WTC11 (cell line): ENCODE data around the gene RHOBTB3. TPM values are rescaled to one million over a fixed set of nuclear protein-coding genes. Genes with fewer than 3 reads are reported as not detected.

Experiments used
- ATAC-seq: fragments of 200-7000 bp; cut with Tn5 transposase; 2 replicates; pipeline ENCODE4 v1.10.0; 2021; ENCODE audit warnings: mild to moderate bottlenecking, moderate library complexity
- CTCF ChIA-PET: fragments of 300-600 bp; sonication (Branson Sonifier 250); formaldehyde crosslinking; loops from one replicate; lab custom pipeline; 2021; ENCODE audit warnings: antibody characterized with exemption; lab: Charles Lee
- POLR2A ChIA-PET: fragments of 350-600 bp; sonication (Branson Sonifier 250); formaldehyde crosslinking; loops from one replicate; lab custom pipeline; 2021; ENCODE audit warnings: antibody characterized with exemption; lab: Charles Lee
- DNase-seq: peaks from one replicate; pipeline ENCODE4 v3.0.0; 2021; ENCODE audit warnings: low spot score
- H3K27ac Mint-ChIP-seq: 2 replicates; pipeline ENCODE4 v1.8.0; 2021; ENCODE audit warnings: mixed read lengths
- H3K27me3 Mint-ChIP-seq: 2 replicates; pipeline ENCODE4 v1.8.0; 2021; ENCODE audit warnings: low read depth, mild to moderate bottlenecking, moderate library complexity, mixed read lengths
- H3K36me3 Mint-ChIP-seq: 2 replicates; pipeline ENCODE4 v1.8.0; 2021; ENCODE audit warnings: mixed read lengths
- H3K4me1 Mint-ChIP-seq: 2 replicates; pipeline ENCODE4 v1.8.0; 2022; ENCODE audit warnings: mixed read lengths
- H3K4me3 Mint-ChIP-seq: 2 replicates; pipeline ENCODE4 v1.8.0; 2021; ENCODE audit warnings: mild to moderate bottlenecking, moderate library complexity, mixed read lengths
- H3K9me3 Mint-ChIP-seq: 2 replicates; pipeline ENCODE4 v1.8.0; 2021; ENCODE audit warnings: mixed read lengths
- ELF4 ChIP-seq: sonication (generic); formaldehyde crosslinking; IDR thresholded peaks from 2 replicates; pipeline ENCODE4 v1.8.1; 2022; ENCODE audit warnings: low read depth, mild to moderate bottlenecking, moderate library complexity, missing genetic modification reagents
- EMX1 ChIP-seq: fragments of 250-450 bp; sonication (Bioruptor Pico); IDR thresholded peaks from 2 replicates; pipeline ENCODE4 v1.8.0; 2021; ENCODE audit warnings: mild to moderate bottlenecking
- ERG ChIP-seq: fragments of 250-450 bp; sonication (Bioruptor Pico); IDR thresholded peaks from 2 replicates; pipeline ENCODE4 v1.8.0; 2021; ENCODE audit warnings: mild to moderate bottlenecking
- FOXK1 ChIP-seq: sonication (generic); formaldehyde crosslinking; IDR thresholded peaks from 2 replicates; pipeline ENCODE4 v1.8.0; 2022; ENCODE audit warnings: mild to moderate bottlenecking, moderate library complexity, missing genetic modification reagents
- GABPB1 ChIP-seq: sonication (generic); formaldehyde crosslinking; IDR thresholded peaks from 2 replicates; pipeline ENCODE4 v1.8.1; 2023; ENCODE audit warnings: mild to moderate bottlenecking, missing genetic modification reagents
- IRF2 ChIP-seq: sonication (generic); formaldehyde crosslinking; IDR thresholded peaks from 2 replicates; pipeline ENCODE4 v1.8.0; 2022; ENCODE audit warnings: low read depth, missing genetic modification reagents, borderline replicate concordance
- JUN ChIP-seq: sonication (generic); formaldehyde crosslinking; IDR thresholded peaks from 2 replicates; pipeline ENCODE4 v1.8.0; 2023; ENCODE audit warnings: mild to moderate bottlenecking, missing genetic modification reagents
- NR1H2 ChIP-seq: sonication (generic); formaldehyde crosslinking; IDR thresholded peaks from 2 replicates; pipeline ENCODE4 v1.9.0; 2021; ENCODE audit warnings: mild to moderate bottlenecking, moderate library complexity, missing genetic modification reagents
- NR2C2 ChIP-seq: sonication (generic); formaldehyde crosslinking; IDR thresholded peaks from 2 replicates; pipeline ENCODE4 v1.8.0; 2022; ENCODE audit warnings: mild to moderate bottlenecking, missing genetic modification reagents
- SMAD4 ChIP-seq: sonication (generic); formaldehyde crosslinking; IDR thresholded peaks from 2 replicates; pipeline ENCODE4 v1.8.0; 2022; ENCODE audit warnings: mild to moderate bottlenecking, missing genetic modification reagents
- TP53 ChIP-seq: sonication (generic); formaldehyde crosslinking; IDR thresholded peaks from 2 replicates; pipeline ENCODE4 v1.8.1; 2023; ENCODE audit warnings: mild to moderate bottlenecking, missing genetic modification reagents
- USF2 ChIP-seq: sonication (generic); formaldehyde crosslinking; IDR thresholded peaks from 2 replicates; pipeline ENCODE4 v1.8.1; 2023; ENCODE audit warnings: mild to moderate bottlenecking, missing genetic modification reagents, moderate library complexity
- ZNF671 ChIP-seq: fragments of 250-450 bp; sonication (Bioruptor Pico); IDR thresholded peaks from 2 replicates; pipeline ENCODE4 v1.8.0; 2021; ENCODE audit warnings: mild to moderate bottlenecking
- total RNA-seq: library from RNA; stranded (reverse); gene quantifications from 3 replicates; pipeline ENCODE4 v1.2.3, GENCODE V29; 2021
- TF ChIP-seq, protein P1 (sequence below): fragments of 250-450 bp; sonication (Bioruptor Pico); IDR thresholded peaks from 2 replicates; pipeline ENCODE4 v2.1.2; 2022; ENCODE audit warnings: mild to moderate bottlenecking, moderate library complexity
- TF ChIP-seq, protein P2 (sequence below): fragments of 200-600 bp; IDR thresholded peaks from 2 replicates; pipeline ENCODE4 v1.8.0; 2022; ENCODE audit warnings: antibody characterized with exemption
- TF ChIP-seq, protein P3 (sequence below): sonication (generic); formaldehyde crosslinking; IDR thresholded peaks from 2 replicates; pipeline ENCODE4 v1.8.1; 2022; ENCODE audit warnings: mild to moderate bottlenecking, moderate library complexity, missing genetic modification reagents

Gene RHOBTB3
- total RNA-seq, 1 experiment from 2014 or later, result 13.8 TPM

DNA sequence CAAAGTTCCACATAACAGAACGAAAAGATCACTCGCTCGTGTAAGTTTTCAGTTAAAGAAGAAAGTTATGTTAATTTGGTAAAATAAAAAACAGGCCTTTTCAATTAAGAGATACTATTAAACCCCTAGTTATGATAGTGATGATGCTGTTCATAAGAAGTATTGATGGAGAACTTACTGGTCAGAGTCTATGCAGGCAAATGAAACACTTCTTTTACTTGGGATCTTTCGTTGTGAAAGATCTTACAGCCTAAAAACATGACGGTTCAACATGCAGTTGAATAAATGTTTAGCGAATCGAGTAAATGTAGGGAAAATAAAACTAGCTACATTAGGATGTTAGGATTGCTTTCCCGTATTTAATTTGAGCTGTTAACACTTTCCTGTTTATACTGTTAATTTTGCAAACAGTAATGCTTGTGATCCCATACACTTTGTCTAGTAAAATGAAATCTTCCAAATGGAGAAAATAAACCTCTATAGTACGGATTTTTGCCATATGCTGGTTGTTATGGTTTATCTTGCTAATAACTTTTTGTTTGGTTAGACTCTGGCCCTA, 2.0 kb downstream of the RHOBTB3 start (continued):
- TF ChIP-seq, protein P1, sequence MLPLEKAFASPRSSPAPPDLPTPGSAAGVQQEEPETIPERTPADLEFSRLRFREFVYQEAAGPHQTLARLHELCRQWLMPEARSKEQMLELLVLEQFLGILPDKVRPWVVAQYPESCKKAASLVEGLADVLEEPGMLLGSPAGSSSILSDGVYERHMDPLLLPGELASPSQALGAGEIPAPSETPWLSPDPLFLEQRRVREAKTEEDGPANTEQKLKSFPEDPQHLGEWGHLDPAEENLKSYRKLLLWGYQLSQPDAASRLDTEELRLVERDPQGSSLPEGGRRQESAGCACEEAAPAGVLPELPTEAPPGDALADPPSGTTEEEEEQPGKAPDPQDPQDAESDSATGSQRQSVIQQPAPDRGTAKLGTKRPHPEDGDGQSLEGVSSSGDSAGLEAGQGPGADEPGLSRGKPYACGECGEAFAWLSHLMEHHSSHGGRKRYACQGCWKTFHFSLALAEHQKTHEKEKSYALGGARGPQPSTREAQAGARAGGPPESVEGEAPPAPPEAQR (CRISPR knock-in tag), result no peak
- TF ChIP-seq, all 79 proteins: peak for 0

DNA sequence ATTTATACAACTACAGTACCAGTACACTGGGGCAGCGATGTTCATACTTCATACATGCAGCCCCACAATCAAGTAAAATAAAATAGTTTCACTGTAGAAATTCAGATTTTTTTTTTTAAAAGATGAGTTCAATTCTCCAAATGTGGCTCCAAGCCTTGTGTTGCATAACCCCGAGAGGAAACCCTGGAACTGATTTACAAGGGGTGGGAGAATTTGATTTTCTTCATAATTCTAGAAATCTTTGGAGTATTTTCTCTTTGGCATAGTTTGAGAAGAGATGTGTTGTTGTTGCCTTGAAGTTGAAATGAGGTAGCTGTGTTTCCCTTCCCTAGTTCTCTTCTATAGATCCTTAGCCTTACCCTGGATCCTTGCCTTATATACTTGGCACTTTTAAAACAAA, 3.1 kb downstream of the RHOBTB3 start:
- Mint-ChIP-seq H3K36me3 (no peaks in the 10 kb centered on the region), H3K27me3 (peaks cover 49% of the 10 kb centered on the region), H3K9me3 (no peaks in the 10 kb centered on the region), H3K4me3 (no peak overlapping the region), H3K27ac (no peak overlapping the region), H3K4me1 (peaks cover 17% of the 10 kb centered on the region)
- ChIA-PET CTCF (no interaction called here), POLR2A (no interaction called here)
- DNase-seq (no peak), ATAC-seq (no peak)
- TF ChIP-seq EMX1 (CRISPR knock-in tag) (no peak), ZNF671 (no peak), JUN (CRISPR knock-in tag) (no peak), USF2 (no peak), NR2C2 (no peak), TP53 (CRISPR knock-in tag) (no peak), IRF2 (CRISPR knock-in tag) (no peak)
- TF ChIP-seq, protein P2, sequence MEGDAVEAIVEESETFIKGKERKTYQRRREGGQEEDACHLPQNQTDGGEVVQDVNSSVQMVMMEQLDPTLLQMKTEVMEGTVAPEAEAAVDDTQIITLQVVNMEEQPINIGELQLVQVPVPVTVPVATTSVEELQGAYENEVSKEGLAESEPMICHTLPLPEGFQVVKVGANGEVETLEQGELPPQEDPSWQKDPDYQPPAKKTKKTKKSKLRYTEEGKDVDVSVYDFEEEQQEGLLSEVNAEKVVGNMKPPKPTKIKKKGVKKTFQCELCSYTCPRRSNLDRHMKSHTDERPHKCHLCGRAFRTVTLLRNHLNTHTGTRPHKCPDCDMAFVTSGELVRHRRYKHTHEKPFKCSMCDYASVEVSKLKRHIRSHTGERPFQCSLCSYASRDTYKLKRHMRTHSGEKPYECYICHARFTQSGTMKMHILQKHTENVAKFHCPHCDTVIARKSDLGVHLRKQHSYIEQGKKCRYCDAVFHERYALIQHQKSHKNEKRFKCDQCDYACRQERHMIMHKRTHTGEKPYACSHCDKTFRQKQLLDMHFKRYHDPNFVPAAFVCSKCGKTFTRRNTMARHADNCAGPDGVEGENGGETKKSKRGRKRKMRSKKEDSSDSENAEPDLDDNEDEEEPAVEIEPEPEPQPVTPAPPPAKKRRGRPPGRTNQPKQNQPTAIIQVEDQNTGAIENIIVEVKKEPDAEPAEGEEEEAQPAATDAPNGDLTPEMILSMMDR, result no peak
- TF ChIP-seq, protein P3, sequence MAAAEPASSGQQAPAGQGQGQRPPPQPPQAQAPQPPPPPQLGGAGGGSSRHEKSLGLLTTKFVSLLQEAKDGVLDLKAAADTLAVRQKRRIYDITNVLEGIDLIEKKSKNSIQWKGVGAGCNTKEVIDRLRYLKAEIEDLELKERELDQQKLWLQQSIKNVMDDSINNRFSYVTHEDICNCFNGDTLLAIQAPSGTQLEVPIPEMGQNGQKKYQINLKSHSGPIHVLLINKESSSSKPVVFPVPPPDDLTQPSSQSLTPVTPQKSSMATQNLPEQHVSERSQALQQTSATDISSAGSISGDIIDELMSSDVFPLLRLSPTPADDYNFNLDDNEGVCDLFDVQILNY (CRISPR knock-in tag), result no peak

GRCh38 chr5:95734906-95735305, 3.8 kb downstream of the RHOBTB3 start:
- ATAC-seq, result no peak
- CTCF ChIA-PET, result no interaction called here
- no peak overlapping the region for H3K27ac Mint-ChIP-seq
- H3K36me3 Mint-ChIP-seq, result no peaks in the 10 kb centered on the region
- no peak for DNase-seq
- POLR2A ChIA-PET, result no interaction called here
- peaks cover 43% of the 10 kb centered on the region for H3K27me3 Mint-ChIP-seq
- H3K4me1 Mint-ChIP-seq, result peaks cover 12% of the 10 kb centered on the region
- H3K9me3 Mint-ChIP-seq, result no peaks in the 10 kb centered on the region
- no peak for TF ChIP-seq GABPB1 (CRISPR knock-in tag)
- no peak for TF ChIP-seq SMAD4 (CRISPR knock-in tag)
- H3K4me3 Mint-ChIP-seq, result no peak overlapping the region

- Mint-ChIP-seq H3K27me3 (peaks cover 38% of the 10 kb centered on the region), H3K27ac (no peak overlapping the region), H3K4me1 (peaks cover 7% of the 10 kb centered on the region), H3K36me3 (no peaks in the 10 kb centered on the region), H3K9me3 (no peaks in the 10 kb centered on the region), H3K4me3 (no peak overlapping the region)
- TF ChIP-seq, protein P1 (CRISPR knock-in tag), result no peak
- no peak for TF ChIP-seq EMX1 (CRISPR knock-in tag)
- TF ChIP-seq ERG (CRISPR knock-in tag), result no peak
- TF ChIP-seq FOXK1 (CRISPR knock-in tag), result no peak
- TF ChIP-seq NR1H2 (CRISPR knock-in tag), result no peak
- TF ChIP-seq IRF2 (CRISPR knock-in tag), result no peak
- TF ChIP-seq ELF4 (CRISPR knock-in tag), result no peak
- no peak for DNase-seq
- CTCF ChIA-PET, result no interaction called here
- POLR2A ChIA-PET, result no interaction called here
- no peak for ATAC-seq
These were observed 4.3 kb downstream of the RHOBTB3 start for GRCh38 chr5:95735406-95735805.
